Mesendoderm (in vitro differentiated cells): ENCODE measurements around the gene SPINK9.
"Not testable (repeated sequence)": the region's sequence is repeated elsewhere in the genome, so short reads cannot be mapped to it uniquely, and the experiment has no call there.

ENCODE experiments used
- DNase-seq: peaks from one replicate; pipeline ENCODE4 v3.0.0; 2013
- H2AK5ac ChIP-seq: 2 replicates; pipeline ENCODE4 v1.6.1; 2013; ENCODE audit warnings: low read length, inconsistent platforms
- H2BK120ac ChIP-seq: 2 replicates; pipeline ENCODE4 v1.6.1; 2013; ENCODE audit warnings: low read depth, mild to moderate bottlenecking, low read length, moderate library complexity, mixed read lengths
- H2BK15ac ChIP-seq: replicated peaks from 2 replicates; pipeline ENCODE4 v1.6.1; 2013; ENCODE audit warnings: low read depth, mild to moderate bottlenecking, moderate library complexity
- H2BK5ac ChIP-seq: 2 replicates; pipeline ENCODE4 v1.6.1; 2013; ENCODE audit warnings: low read length, inconsistent platforms
- H3K18ac ChIP-seq: 2 replicates; pipeline ENCODE4 v1.6.1; 2013; ENCODE audit warnings: mild to moderate bottlenecking, low read length, mixed read lengths
- H3K23ac ChIP-seq: one replicate; pipeline ENCODE4 v1.6.1; 2013; ENCODE audit warnings: low read length
- H3K27ac ChIP-seq: 2 replicates; pipeline ENCODE4 v1.5.1; 2013; ENCODE audit warnings: low read depth, mild to moderate bottlenecking, inconsistent platforms, low read length, moderate library complexity
- H3K27me3 ChIP-seq: 2 replicates; pipeline ENCODE4 v1.6.1; 2013; ENCODE audit warnings: low read length, control low read depth, mild to moderate bottlenecking, inconsistent platforms; ENCODE audit not compliant: insufficient read depth, poor library complexity
- H3K36me3 ChIP-seq: 2 replicates; pipeline ENCODE4 v1.6.1; 2013; ENCODE audit warnings: low read length, inconsistent platforms; ENCODE audit not compliant: control insufficient read depth, insufficient read depth
- H3K4ac ChIP-seq: one replicate; pipeline ENCODE4 v1.6.1; 2013; ENCODE audit warnings: low read depth, mild to moderate bottlenecking, low read length, moderate library complexity
- H3K4me1 ChIP-seq: 2 replicates; pipeline ENCODE4 v1.6.1; 2013; ENCODE audit warnings: low read depth, low read length, inconsistent platforms; ENCODE audit not compliant: control insufficient read depth
- H3K4me2 ChIP-seq: 2 replicates; pipeline ENCODE4 v1.6.1; 2013; ENCODE audit warnings: low read length
- H3K4me3 ChIP-seq: 2 replicates; pipeline ENCODE4 v1.5.1; 2013; ENCODE audit warnings: mild to moderate bottlenecking, low read length
- H3K56ac ChIP-seq: one replicate; pipeline ENCODE4 v1.6.1; 2013; ENCODE audit warnings: low read length
- H3K79me1 ChIP-seq: 2 replicates; pipeline ENCODE4 v1.6.1; 2013; ENCODE audit warnings: low read length, inconsistent platforms
- H3K79me2 ChIP-seq: 2 replicates; pipeline ENCODE4 v1.6.1; 2013; ENCODE audit warnings: mild to moderate bottlenecking, low read length; ENCODE audit not compliant: control insufficient read depth, insufficient read depth
- H3K9ac ChIP-seq: 2 replicates; pipeline ENCODE4 v1.6.1; 2013; ENCODE audit warnings: low read length, inconsistent platforms
- H4K5ac ChIP-seq: one replicate; pipeline ENCODE4 v1.6.1; 2013; ENCODE audit warnings: low read length
- H4K8ac ChIP-seq: one replicate; pipeline ENCODE4 v1.6.1; 2013; ENCODE audit warnings: low read depth, mild to moderate bottlenecking, control low read depth, low read length, moderate library complexity
- WGBS: extraction: QIAGEN DNeasy Blood & Tissue Kit; methylation state at CpG from one replicate; pipeline ENCODE4 v1.1.7; 2013; ENCODE audit warnings: low lambda C conversion rate, missing lambda C conversion rate; ENCODE audit not compliant: insufficient coverage; ENCODE audit errors: extremely low coverage; 5-methylcytosine and 5-hydroxymethylcytosine counted together

SPINK9 gene

DNA sequence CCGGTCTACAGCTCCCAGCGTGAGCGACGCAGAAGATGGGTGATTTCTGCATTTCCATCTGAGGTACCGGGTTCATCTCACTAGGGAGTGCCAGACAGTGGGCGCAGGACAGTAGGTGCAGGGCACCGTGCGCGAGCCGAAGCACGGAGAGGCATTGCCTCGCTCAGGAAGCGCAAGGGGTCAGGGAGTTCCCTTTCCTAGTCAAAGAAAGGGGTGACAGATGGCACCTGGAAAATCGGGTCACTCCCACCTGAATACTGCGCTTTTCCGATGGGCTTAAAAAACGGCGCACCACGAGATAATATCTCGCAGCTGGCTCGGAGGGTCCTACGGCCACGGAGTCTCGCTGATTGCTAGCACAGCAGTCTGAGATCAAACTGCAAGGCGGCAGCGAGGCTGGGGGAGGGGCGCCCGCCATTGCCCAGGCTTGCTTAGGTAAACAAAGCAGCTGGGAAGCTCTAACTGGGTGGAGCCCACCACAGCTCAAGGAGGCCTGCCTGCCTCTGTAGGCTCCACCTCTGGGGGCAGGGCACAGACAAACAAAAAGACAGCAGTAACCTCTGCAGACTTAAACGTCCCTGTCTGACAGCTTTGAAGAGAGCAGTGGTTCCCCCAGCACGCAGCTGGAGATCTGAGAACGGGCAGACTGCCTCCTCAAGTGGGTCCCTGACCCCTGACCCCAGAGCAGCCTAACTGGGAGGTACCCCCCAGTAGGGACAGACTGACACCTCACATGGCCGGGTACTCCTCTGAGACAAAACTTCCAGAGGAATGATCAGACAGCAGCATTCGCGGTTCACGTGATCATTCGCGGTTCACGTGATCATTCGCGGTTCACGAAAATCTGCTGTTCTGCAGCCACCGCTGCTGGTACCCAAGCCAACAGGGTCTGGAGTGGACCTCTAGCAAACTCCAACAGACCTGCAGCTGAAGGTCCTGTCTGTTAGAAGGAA is 15.1 kb upstream of the SPINK9 start:
- Histone ChIP-seq H3K4me3 (peak overlapping the region; percentile 13), H3K9ac (peak overlapping the region; percentile 58), H3K56ac (peak overlapping the region; percentile 83)
- not testable (repeated sequence) for H3K79me1 ChIP-seq, H2BK5ac ChIP-seq, H3K36me3 ChIP-seq, H3K27me3 ChIP-seq, H2BK15ac ChIP-seq, H4K8ac ChIP-seq, H3K27ac ChIP-seq, H2AK5ac ChIP-seq, H2BK120ac ChIP-seq, H3K4me1 ChIP-seq, H3K79me2 ChIP-seq, H4K5ac ChIP-seq, H3K18ac ChIP-seq, H3K4ac ChIP-seq, H3K4me2 ChIP-seq, H3K23ac ChIP-seq
- WGBS: no CpG with 5 or more reads among the region's 42 CpGs
- DNase-seq: peak; percentile 61

GRCh38 chr5:148333262-148333849 is 2.0 kb upstream of the SPINK9 start:
- no peak overlapping the region for H3K56ac ChIP-seq
- H3K27ac ChIP-seq: no peak overlapping the region
- H3K4ac ChIP-seq: no peak overlapping the region
- no peak overlapping the region for H3K9ac ChIP-seq
- WGBS: no CpG with 5 or more reads among the region's 4 CpGs
- no peak overlapping the region for H4K8ac ChIP-seq
- no peak overlapping the region for H2BK120ac ChIP-seq
- no peak overlapping the region for H3K4me3 ChIP-seq
- no peak overlapping the region for H2BK5ac ChIP-seq
- H3K4me2 ChIP-seq: no peak overlapping the region
- H3K27me3 ChIP-seq: no peaks in the 10 kb centered on the region
- H2BK15ac ChIP-seq: no peak overlapping the region
- H3K23ac ChIP-seq: no peak overlapping the region
- no peaks in the 10 kb centered on the region for H3K79me1 ChIP-seq
- H3K4me1 ChIP-seq: no peaks in the 10 kb centered on the region
- peak; percentile 4 for DNase-seq
- no peak overlapping the region for H4K5ac ChIP-seq
- no peak overlapping the region for H3K18ac ChIP-seq
- no peak overlapping the region for H2AK5ac ChIP-seq
- H3K36me3 ChIP-seq: no peaks in the 10 kb centered on the region
- H3K79me2 ChIP-seq: no peaks in the 10 kb centered on the region

DNA sequence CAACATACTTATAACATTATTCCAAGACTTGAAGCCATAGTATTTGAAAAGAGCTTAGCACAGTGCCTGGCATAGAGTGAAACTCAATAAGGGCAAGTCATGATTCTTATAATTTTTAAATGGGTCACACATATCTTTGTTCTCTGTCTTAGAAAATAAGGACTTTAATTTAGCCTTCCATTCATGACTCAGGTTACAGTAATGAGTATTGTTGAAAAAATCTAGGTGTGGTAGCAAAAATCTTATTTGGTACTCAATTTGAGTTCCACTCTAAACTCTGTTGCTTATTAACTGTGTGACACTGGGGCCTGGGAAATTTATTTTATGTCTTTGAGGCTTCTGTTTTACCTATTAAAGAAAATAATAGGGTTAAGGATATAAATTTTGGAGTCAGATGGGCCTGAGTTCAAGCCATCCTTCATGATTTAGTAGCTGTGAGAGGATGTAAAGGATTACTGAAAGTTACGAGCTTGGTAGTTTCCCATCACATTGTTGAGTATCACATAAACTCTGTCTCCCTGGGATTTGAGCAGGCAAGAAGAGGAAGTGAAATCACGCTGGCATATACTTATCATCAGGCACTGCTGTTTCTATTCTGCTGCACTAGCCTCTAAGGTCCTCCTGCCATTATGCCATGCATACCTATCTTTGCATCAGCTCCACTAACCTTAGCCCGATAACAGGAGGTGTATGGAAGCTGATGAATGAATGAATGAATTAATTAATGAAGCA is 1.5 kb downstream of the SPINK9 start:
- Histone ChIP-seq H3K36me3 (no peaks in the 10 kb centered on the region), H3K27ac (no peak overlapping the region), H2BK5ac (no peak overlapping the region), H3K4me2 (no peak overlapping the region), H4K5ac (no peak overlapping the region), H3K9ac (no peak overlapping the region), H3K79me1 (no peaks in the 10 kb centered on the region), H2BK120ac (no peak overlapping the region), H3K27me3 (no peaks in the 10 kb centered on the region), H3K23ac (no peak overlapping the region), H2BK15ac (no peak overlapping the region), H3K79me2 (no peaks in the 10 kb centered on the region), H3K4me1 (no peaks in the 10 kb centered on the region), H3K18ac (no peak overlapping the region), H3K4ac (no peak overlapping the region), H3K56ac (no peak overlapping the region), H3K4me3 (no peak overlapping the region), H2AK5ac (no peak overlapping the region), H4K8ac (no peak overlapping the region)
- no peak for DNase-seq
- WGBS: no CpG with 5 or more reads among the region's 3 CpGs

DNA sequence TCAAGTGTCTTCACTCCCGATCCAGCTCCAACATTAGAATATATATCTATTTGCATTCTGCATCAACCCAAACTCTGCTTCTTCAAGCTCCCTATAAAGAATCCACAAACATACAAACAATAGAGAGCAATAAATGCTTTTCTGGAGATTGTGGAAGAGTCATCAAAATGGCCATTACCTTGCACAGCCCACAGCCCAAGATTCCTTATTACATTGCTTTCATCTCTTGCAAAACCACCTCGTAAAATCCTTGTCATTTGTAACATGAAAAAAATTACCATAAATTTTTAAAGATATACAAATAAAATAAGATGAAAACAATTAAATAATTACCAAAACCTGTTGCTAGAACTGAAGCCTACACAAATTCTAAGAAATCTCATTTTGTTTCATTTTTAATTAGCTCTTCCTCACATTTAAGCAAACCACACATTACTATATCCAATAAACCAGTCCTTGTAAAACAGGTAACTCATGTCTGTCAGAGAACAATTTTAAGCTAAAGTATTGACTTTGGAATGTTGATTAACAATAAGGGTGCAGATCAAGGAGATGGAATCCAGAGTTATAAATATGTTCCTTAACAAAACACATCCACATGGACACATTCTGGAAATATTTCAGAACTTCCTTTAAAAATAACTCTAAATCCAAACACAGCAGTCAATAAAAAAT is 7.1 kb downstream of the SPINK9 start:
- Histone ChIP-seq H3K36me3 (no peaks in the 10 kb centered on the region), H3K79me1 (no peaks in the 10 kb centered on the region), H4K8ac (no peak overlapping the region), H3K27ac (no peak overlapping the region), H3K23ac (no peak overlapping the region), H3K27me3 (no peaks in the 10 kb centered on the region), H3K9ac (no peak overlapping the region), H2BK5ac (no peak overlapping the region), H2BK15ac (no peak overlapping the region), H2AK5ac (no peak overlapping the region), H3K56ac (no peak overlapping the region), H3K4me1 (no peaks in the 10 kb centered on the region), H3K4ac (no peak overlapping the region), H4K5ac (no peak overlapping the region), H3K79me2 (no peaks in the 10 kb centered on the region), H3K4me2 (no peak overlapping the region), H3K4me3 (no peak overlapping the region), H3K18ac (no peak overlapping the region), H2BK120ac (no peak overlapping the region)
- no CpG with 5 or more reads among the region's 2 CpGs for WGBS
- no peak for DNase-seq

DNA sequence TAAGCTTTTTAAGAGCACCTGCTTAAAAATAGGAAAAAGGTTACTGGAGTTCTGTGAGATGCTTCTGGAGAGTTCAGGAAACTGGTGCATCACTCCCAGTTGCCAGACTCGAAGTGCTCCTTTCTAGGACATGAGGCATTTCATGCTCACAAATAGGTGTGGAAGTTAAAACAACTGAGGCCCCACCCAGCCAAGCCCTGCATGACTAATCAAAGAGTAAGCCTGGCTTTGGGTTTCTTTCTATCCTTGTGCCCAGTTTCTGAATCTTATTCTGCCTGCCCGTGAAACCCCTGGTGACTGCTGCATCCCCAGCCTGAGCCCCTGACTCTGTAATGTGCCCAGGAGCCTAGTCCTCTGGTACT is 7.7 kb downstream of the SPINK9 start:
- H4K8ac ChIP-seq: no peak overlapping the region
- no peak overlapping the region for H3K4ac ChIP-seq
- DNase-seq: no peak
- H3K4me1 ChIP-seq: no peaks in the 10 kb centered on the region
- no peaks in the 10 kb centered on the region for H3K27me3 ChIP-seq
- H3K23ac ChIP-seq: no peak overlapping the region
- H3K79me2 ChIP-seq: no peaks in the 10 kb centered on the region
- no peak overlapping the region for H3K4me2 ChIP-seq
- H3K36me3 ChIP-seq: no peaks in the 10 kb centered on the region
- no peaks in the 10 kb centered on the region for H3K79me1 ChIP-seq
- no peak overlapping the region for H2BK120ac ChIP-seq
- no peak overlapping the region for H3K18ac ChIP-seq
- no peak overlapping the region for H4K5ac ChIP-seq
- H3K9ac ChIP-seq: no peak overlapping the region
- no peak overlapping the region for H3K27ac ChIP-seq
- H3K56ac ChIP-seq: no peak overlapping the region
- WGBS: no CpG with 5 or more reads among the region's 2 CpGs
- no peak overlapping the region for H2BK15ac ChIP-seq
- no peak overlapping the region for H3K4me3 ChIP-seq
- no peak overlapping the region for H2BK5ac ChIP-seq
- H2AK5ac ChIP-seq: no peak overlapping the region
